HL-60 (cell line): ENCODE data around the gene TANGO2.
A peak's percentile ranks its signal among the peaks of the same experiment; 100 is the strongest.

Source experiments
- DNase-seq, 2 experiments: peaks; one replicate each; pipeline ENCODE4 v3.0.0-alpha.2; 2010 to 2020; ENCODE audit warnings: low read depth in 1 of 2, low spot score in 1 of 2
- H3K27ac ChIP-seq: fragments of 250-450 bp; sonication (Bioruptor Pico); replicated peaks from 2 replicates; pipeline ENCODE4 v1.5.1; 2020; ENCODE audit warnings: mild to moderate bottlenecking, moderate library complexity
- H3K27me3 ChIP-seq: fragments of 250-450 bp; sonication (Bioruptor Pico); 2 replicates; pipeline ENCODE4 v1.5.1; 2021; ENCODE audit warnings: mild to moderate bottlenecking, moderate library complexity; ENCODE audit not compliant: insufficient read depth, poor library complexity, severe bottlenecking
- H3K4me3 ChIP-seq: replicated peaks from 2 replicates; pipeline ENCODE4 v1.5.1; 2011; ENCODE audit warnings: mild to moderate bottlenecking, control low read depth, low read length; ENCODE audit not compliant: insufficient read depth
- GABPA ChIP-seq: IDR thresholded peaks from 2 replicates; pipeline ENCODE4 v1.6.1; 2012; ENCODE audit warnings: low read depth
- POLR2AphosphoS5 ChIP-seq: IDR thresholded peaks from 2 replicates; pipeline ENCODE4 v1.6.1; 2012; ENCODE audit warnings: low read depth
- SPI1 ChIP-seq: IDR thresholded peaks from 2 replicates; pipeline ENCODE4 v1.6.1; 2012; ENCODE audit warnings: low read depth, mild to moderate bottlenecking, borderline replicate concordance
- TF ChIP-seq, protein P1 (sequence below): IDR thresholded peaks from one replicate; pipeline ENCODE4 v1.5.1; 2011; ENCODE audit warnings: low read length, control low read depth, inconsistent platforms; ENCODE audit not compliant: insufficient read depth
- TF ChIP-seq, protein P2 (sequence below): IDR thresholded peaks from 2 replicates; pipeline ENCODE4 v1.6.1; 2012; ENCODE audit warnings: low read depth; ENCODE audit not compliant: insufficient replicate concordance

TANGO2 gene

DNA sequence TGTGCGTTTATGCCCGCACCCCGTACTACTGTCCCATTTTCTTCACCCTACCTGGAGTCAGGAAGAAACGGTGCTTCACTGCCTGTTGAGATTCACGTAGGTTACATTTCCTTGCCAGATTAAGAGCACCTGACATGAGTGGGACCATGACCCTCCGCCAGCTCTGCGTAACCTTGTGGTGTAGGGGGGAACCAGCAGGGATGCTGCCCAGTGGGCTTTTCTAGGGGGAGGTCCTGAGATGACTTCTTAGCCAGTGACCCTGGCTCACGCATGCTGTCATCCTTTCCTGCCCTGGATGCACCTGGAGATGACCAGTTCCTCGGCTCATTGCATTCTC is 3.3 kb upstream of the TANGO2 start:
- no peak for DNase-seq
- H3K4me3 ChIP-seq = no peak overlapping the region
- H3K27me3 ChIP-seq = peaks cover 6% of the 10 kb centered on the region
- H3K27ac ChIP-seq = no peak overlapping the region
- TF ChIP-seq SPI1 (no peak), GABPA (no peak)
- TF ChIP-seq, protein P1, sequence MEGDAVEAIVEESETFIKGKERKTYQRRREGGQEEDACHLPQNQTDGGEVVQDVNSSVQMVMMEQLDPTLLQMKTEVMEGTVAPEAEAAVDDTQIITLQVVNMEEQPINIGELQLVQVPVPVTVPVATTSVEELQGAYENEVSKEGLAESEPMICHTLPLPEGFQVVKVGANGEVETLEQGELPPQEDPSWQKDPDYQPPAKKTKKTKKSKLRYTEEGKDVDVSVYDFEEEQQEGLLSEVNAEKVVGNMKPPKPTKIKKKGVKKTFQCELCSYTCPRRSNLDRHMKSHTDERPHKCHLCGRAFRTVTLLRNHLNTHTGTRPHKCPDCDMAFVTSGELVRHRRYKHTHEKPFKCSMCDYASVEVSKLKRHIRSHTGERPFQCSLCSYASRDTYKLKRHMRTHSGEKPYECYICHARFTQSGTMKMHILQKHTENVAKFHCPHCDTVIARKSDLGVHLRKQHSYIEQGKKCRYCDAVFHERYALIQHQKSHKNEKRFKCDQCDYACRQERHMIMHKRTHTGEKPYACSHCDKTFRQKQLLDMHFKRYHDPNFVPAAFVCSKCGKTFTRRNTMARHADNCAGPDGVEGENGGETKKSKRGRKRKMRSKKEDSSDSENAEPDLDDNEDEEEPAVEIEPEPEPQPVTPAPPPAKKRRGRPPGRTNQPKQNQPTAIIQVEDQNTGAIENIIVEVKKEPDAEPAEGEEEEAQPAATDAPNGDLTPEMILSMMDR = no peak
- TF ChIP-seq, protein P2, sequence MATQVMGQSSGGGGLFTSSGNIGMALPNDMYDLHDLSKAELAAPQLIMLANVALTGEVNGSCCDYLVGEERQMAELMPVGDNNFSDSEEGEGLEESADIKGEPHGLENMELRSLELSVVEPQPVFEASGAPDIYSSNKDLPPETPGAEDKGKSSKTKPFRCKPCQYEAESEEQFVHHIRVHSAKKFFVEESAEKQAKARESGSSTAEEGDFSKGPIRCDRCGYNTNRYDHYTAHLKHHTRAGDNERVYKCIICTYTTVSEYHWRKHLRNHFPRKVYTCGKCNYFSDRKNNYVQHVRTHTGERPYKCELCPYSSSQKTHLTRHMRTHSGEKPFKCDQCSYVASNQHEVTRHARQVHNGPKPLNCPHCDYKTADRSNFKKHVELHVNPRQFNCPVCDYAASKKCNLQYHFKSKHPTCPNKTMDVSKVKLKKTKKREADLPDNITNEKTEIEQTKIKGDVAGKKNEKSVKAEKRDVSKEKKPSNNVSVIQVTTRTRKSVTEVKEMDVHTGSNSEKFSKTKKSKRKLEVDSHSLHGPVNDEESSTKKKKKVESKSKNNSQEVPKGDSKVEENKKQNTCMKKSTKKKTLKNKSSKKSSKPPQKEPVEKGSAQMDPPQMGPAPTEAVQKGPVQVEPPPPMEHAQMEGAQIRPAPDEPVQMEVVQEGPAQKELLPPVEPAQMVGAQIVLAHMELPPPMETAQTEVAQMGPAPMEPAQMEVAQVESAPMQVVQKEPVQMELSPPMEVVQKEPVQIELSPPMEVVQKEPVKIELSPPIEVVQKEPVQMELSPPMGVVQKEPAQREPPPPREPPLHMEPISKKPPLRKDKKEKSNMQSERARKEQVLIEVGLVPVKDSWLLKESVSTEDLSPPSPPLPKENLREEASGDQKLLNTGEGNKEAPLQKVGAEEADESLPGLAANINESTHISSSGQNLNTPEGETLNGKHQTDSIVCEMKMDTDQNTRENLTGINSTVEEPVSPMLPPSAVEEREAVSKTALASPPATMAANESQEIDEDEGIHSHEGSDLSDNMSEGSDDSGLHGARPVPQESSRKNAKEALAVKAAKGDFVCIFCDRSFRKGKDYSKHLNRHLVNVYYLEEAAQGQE = no peak

DNA sequence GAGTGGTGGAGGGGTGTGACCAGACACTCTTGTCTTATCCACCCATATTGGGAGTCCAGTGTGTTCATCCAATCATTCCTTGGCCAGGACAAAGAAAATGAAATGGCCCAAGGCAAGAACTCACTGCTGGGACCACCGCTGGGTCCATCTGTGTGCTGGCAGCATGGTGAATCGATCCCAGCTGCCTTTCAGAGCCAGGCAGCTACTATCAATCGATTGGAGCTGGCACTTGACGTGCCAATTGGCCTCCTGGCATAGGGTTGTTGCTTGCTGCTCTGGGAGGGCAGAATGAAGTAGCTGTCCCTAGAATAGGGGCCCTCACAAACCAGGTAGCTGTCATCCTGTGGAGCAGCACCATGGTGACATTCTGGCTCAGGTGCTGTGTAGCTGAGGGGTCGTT is 2.9 kb upstream of the TANGO2 start:
- peaks cover 6% of the 10 kb centered on the region for H3K27me3 ChIP-seq
- H3K4me3 ChIP-seq = no peak overlapping the region
- DNase-seq = no peak
- TF ChIP-seq, protein P2 = no peak
- no peak for TF ChIP-seq SPI1
- TF ChIP-seq POLR2AphosphoS5 = no peak
- no peak for TF ChIP-seq GABPA
- TF ChIP-seq, protein P1 = no peak
- H3K27ac ChIP-seq = no peak overlapping the region

DNA sequence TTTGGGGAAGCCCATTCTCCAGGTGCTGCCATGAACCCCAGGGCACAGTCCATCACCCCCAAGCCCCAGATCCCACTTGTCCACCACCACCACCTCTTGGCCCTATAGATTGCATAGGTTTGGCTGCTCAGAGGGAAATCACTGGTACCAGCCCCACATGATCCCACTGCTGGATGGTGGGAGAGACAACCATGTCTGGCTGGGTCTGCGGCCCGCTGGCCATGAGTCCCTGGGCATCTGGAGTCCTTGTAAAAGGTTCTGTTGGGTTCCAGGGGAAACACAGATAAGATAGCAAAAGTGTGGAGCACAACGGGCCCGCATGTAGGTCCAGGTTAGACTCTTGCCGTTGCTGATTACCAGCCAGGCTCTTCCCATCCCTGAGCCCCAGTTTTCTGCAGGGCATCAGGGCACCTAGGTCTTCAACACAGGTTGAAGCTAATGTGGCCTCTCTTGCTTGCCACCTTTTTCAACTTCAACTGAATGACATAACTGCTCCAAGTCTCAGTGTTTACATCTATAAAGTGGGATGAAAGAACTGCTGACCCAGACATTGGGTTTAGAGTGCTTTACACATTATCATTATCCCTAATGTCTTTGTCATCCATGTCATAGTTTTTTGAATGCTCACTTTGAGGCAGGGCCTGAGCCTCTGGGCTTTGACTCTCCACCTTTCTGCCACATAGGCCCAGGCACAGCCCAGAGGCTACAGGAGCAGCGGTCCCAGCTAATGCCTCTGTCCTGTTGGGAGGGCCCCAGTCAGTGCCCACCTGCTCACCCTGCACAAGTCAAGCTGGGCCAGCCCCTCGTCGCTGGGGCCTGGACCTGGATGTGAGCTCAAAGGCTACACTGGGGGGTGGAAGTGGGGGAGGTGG is 1.0 kb upstream of the TANGO2 start:
- TF ChIP-seq, protein P1 = no peak
- TF ChIP-seq SPI1 (no peak), GABPA (no peak), POLR2AphosphoS5 (no peak)
- H3K4me3 ChIP-seq = peak overlapping the region; percentile 45
- H3K27me3 ChIP-seq = peaks cover 6% of the 10 kb centered on the region
- H3K27ac ChIP-seq = no peak overlapping the region
- DNase-seq = no peak
